HepG2 (cell line): ENCODE measurements around the gene ETFDH. TPM values are rescaled to one million over a fixed set of nuclear protein-coding genes. Genes with fewer than 3 reads are reported as not detected.
A peak's percentile ranks its signal among the peaks of the same experiment; 100 is the strongest.

Experiments
- AKNA ChIP-seq: sonication (generic); formaldehyde crosslinking; IDR thresholded peaks from 2 replicates; pipeline ENCODE4 v1.4.0; 2020; ENCODE audit warnings: missing genetic modification reagents, borderline replicate concordance
- GLMP ChIP-seq: sonication (generic); formaldehyde crosslinking; IDR thresholded peaks from 2 replicates; pipeline ENCODE4 v1.9.0; 2021; ENCODE audit warnings: missing genetic modification reagents, mild to moderate bottlenecking, borderline replicate concordance
- HMG20B ChIP-seq: conservative IDR thresholded peaks from 2 replicates; pipeline ENCODE4 v1.6.1; 2016; ENCODE audit warnings: missing genetic modification reagents, missing compliant biosample characterization
- HNRNPLL ChIP-seq: fragments of 200-400 bp; formaldehyde crosslinking; IDR thresholded peaks from 2 replicates; pipeline ENCODE4 v1.6.1; 2017; ENCODE audit warnings: mild to moderate bottlenecking, low read depth, low read length; ENCODE audit not compliant: poor library complexity, severe bottlenecking
- HOXA9 ChIP-seq: sonication (generic); formaldehyde crosslinking; IDR thresholded peaks from 2 replicates; pipeline ENCODE4 v1.8.1; 2022; ENCODE audit warnings: missing genetic modification reagents, mild to moderate bottlenecking, moderate library complexity, borderline replicate concordance
- MIER3 ChIP-seq: IDR thresholded peaks from 2 replicates; pipeline ENCODE4 v1.6.1; 2016; ENCODE audit warnings: missing compliant biosample characterization, borderline replicate concordance
- MLX ChIP-seq: IDR thresholded peaks from 2 replicates; pipeline ENCODE4 v1.6.1; 2016
- RERE ChIP-seq: IDR thresholded peaks from 2 replicates; pipeline ENCODE4 v1.6.1; 2016; ENCODE audit warnings: low read depth, missing genetic modification reagents, missing compliant biosample characterization
- SP4 ChIP-seq: sonication (generic); formaldehyde crosslinking; IDR thresholded peaks from 2 replicates; pipeline ENCODE4 v1.8.1; 2023; ENCODE audit warnings: mild to moderate bottlenecking, missing genetic modification reagents
- TBX3 ChIP-seq: fragments of 450-650 bp; IDR thresholded peaks from 2 replicates; pipeline ENCODE4 v1.6.1; 2017; ENCODE audit warnings: antibody characterized with exemption, mild to moderate bottlenecking, inconsistent platforms, borderline replicate concordance
- UBTF ChIP-seq: sonication (generic); formaldehyde crosslinking; IDR thresholded peaks from 2 replicates; pipeline ENCODE4 v1.4.0; 2020; ENCODE audit warnings: mild to moderate bottlenecking, missing genetic modification reagents
- ZNF841 ChIP-seq: sonication (generic); formaldehyde crosslinking; IDR thresholded peaks from 2 replicates; pipeline ENCODE4 v1.8.1; 2023; ENCODE audit warnings: missing genetic modification reagents, borderline replicate concordance
- polyA plus RNA-seq, 8 experiments: library from polyadenylated mRNA; depleted of rRNA in 3 of 8; stranded (reverse) in 7 of 8; unstranded in 1 of 8; fragments of >200 nt; fragmentation: Illumina TruSeq in 4 of 8; extraction: Trizol in 4 of 8; gene quantifications; 2 replicates each; pipeline versions ENCODE4 v1.2.1 to v1.2.3, GENCODE V29; 2011 to 2016; ENCODE audit warnings: low read depth in 4 of 8, missing spikeins in 1 of 8, mixed read lengths in 1 of 8; ENCODE audit not compliant: insufficient read depth in 1 of 8
- total RNA-seq, 5 experiments: library from RNA; depleted of rRNA; stranded (reverse); fragments of >200 nt; fragmentation: Illumina TruSeq; extraction: Trizol; gene quantifications; 2 replicates each; pipeline ENCODE4 v1.2.3, GENCODE V29; 2016; ENCODE audit warnings: low read depth in 1 of 5

ETFDH gene
- total and polyA plus RNA-seq, 2 of the 13 experiments (the other 11 are each of a cell fraction or from before 2014, with no cell fraction given): 14.7 to 17.8 TPM

GRCh38 chr4:158671915-158672806 is at the start of gene ETFDH (continued):
- TF ChIP-seq AKNA (CRISPR knock-in tag) (no peak), GLMP (CRISPR knock-in tag) (no peak), MIER3 (peak; percentile 74; the same call in 1 of the 2 replicates), TBX3 (peak; percentile 25; the same call in 1 of the 2 replicates), HOXA9 (CRISPR knock-in tag) (no peak), ZNF841 (no peak), RERE (CRISPR knock-in tag) (0 out of 2 replicates have a peak, but pooled peaks have one; percentile 35), SP4 (peak; percentile 64), HMG20B (CRISPR knock-in tag) (peak; percentile 62; the same call in 1 of the 2 replicates), HNRNPLL (peak; percentile 86), UBTF (CRISPR knock-in tag) (peak; percentile 92), MLX (peak; percentile 43; the same call in 1 of the 2 replicates)
